Effector memory CD8-positive, alpha-beta T cell (primary cell): Measurements from ENCODE around the gene AHDC1.

Experiments used
- ATAC-seq: fragments of 150-1000 bp; cut with Tn5 transposase; replicated peaks from 2 replicates; pipeline ENCODE4 v1.10.0; 2021; ENCODE audit warnings: mild to moderate bottlenecking, moderate library complexity
- DNase-seq, 3 experiments: peaks; one replicate each; pipeline ENCODE4 v3.0.0; 2021
- H3K27ac Mint-ChIP-seq, 2 donors: one replicate each; pipeline ENCODE4 v1.8.0; 2022; ENCODE audit warnings: mild to moderate bottlenecking in 2 of 2, mixed read lengths in 2 of 2, moderate library complexity in 2 of 2
- H3K27me3 Mint-ChIP-seq, 2 donors: one replicate each; pipeline ENCODE4 v1.8.0; 2022; ENCODE audit warnings: mixed read lengths in 2 of 2
- H3K36me3 Mint-ChIP-seq: one replicate; pipeline ENCODE4 v1.8.0; 2022; ENCODE audit warnings: mild to moderate bottlenecking, moderate library complexity, mixed read lengths; ENCODE audit not compliant: insufficient read depth
- H3K4me1 Mint-ChIP-seq, 2 donors: one replicate each; pipeline ENCODE4 v1.8.0; 2022; ENCODE audit warnings: low read depth in 2 of 2, mixed read lengths in 2 of 2
- H3K4me3 Mint-ChIP-seq, 2 donors: one replicate each; pipeline ENCODE4 v1.8.0; 2022; ENCODE audit warnings: mild to moderate bottlenecking in 2 of 2, mixed read lengths in 2 of 2, moderate library complexity in 2 of 2
- H3K9me3 Mint-ChIP-seq, 2 donors: one replicate each; pipeline ENCODE4 v1.8.0; 2022; ENCODE audit warnings: mixed read lengths in 2 of 2

Gene AHDC1

GRCh38 chr1:27551953-27552312 lies 52.0 kb downstream of the AHDC1 start:
- Mint-ChIP-seq H3K36me3 (no peaks in the 10 kb centered on the region), H3K4me1 (peaks cover 9% of the 10 kb centered on the region in 2 donors), H3K4me3 (no peak overlapping the region), H3K9me3 (no peaks in the 10 kb centered on the region), H3K27me3 (no peaks in the 10 kb centered on the region), H3K27ac (no peak overlapping the region)
- no peak for ATAC-seq
- no peak for DNase-seq

DNA sequence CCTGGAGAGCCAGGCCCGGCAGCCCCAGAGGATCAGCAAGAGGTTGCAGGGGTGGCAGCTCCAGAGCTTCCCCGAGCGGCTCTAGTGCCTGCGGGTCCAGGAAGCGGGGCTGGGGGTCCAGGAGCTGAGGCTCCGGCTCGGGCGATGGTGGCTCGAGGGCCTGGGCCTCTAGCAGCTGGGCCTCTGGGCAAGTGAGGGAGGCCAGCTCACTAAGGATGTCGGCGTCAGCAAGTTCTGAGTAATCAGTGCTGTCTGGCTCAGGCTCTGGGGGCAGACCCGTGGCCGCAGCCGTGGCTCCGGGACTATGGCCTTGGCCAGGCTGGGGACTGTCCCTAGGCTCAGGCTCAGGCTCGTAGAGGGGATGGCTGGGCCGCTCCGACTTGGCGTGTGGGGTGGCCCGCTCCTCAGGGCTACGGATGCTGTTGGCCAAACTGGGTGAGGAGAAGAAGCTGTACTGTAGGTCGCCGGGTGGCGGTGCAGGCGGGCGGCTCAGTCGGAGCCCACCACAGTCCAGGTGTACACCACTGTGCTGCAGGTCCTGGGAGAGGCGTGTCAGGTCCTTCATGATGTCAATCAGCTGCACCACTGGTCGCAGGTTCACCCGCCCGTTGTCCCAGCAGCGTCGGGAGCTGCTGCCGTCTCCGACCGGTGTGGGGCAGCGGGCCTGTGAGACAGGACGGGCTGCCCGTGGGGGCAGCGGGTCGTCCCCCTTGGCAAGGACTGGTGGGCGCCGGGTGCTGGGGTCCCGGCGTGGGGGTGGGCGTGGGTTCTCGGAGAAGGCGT lies 52.6 kb downstream of the AHDC1 start:
- H3K36me3 Mint-ChIP-seq, result no peaks in the 10 kb centered on the region
- no peak overlapping the region for H3K27ac Mint-ChIP-seq
- no peak overlapping the region for H3K4me3 Mint-ChIP-seq
- H3K4me1 Mint-ChIP-seq, result peaks cover 4 to 5% of the 10 kb centered on the region in 2 donors
- H3K27me3 Mint-ChIP-seq, result no peaks in the 10 kb centered on the region
- no peak for ATAC-seq
- no peak for DNase-seq
- no peaks in the 10 kb centered on the region for H3K9me3 Mint-ChIP-seq

GRCh38 chr1:27550510-27551169 lies 53.3 kb downstream of the AHDC1 start:
- Mint-ChIP-seq H3K36me3 (no peaks in the 10 kb centered on the region), H3K27ac (no peak overlapping the region)
- DNase-seq, result no peak

DNA sequence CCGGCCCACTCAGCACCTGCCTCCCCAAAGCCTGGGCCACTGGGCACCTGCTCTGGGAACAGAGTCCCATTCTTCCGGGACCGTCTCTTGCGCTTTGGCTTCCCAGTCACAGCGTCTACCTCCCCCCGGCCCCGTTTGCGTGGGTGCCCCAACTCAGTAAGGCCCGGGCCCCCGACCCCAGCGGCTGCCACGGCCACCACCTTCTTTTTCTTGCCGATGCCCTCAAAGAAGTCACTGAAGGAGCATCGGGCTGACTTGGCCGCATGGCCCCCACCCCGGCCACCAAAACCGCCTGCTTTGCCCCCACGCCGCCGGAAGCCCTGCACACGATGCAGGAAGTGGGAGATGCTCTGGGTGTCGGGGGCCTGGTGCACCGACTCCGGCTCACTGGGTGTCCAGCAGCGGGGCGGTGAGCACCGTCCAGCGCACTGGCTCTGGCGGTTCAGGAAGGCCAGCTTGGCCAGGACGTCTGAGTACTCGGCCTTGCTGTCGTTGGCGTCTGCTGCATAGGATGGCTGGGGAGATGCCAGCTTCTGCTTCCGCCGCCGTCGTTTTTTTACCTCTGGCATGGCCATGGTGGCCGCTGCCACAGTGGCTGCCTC lies 54.0 kb downstream of the AHDC1 start:
- ATAC-seq, result no peak
- H3K36me3 Mint-ChIP-seq, result no peaks in the 10 kb centered on the region

More at GRCh38 chr1:27550510-27551169, 53.3 kb downstream of the AHDC1 start:
- no peaks in the 10 kb centered on the region for H3K9me3 Mint-ChIP-seq
- no peaks in the 10 kb centered on the region for H3K27me3 Mint-ChIP-seq
- no peak overlapping the region for H3K4me3 Mint-ChIP-seq
- H3K4me1 Mint-ChIP-seq, result peaks cover 0 to 2% of the 10 kb centered on the region in 2 donors
- no peak for ATAC-seq

DNA sequence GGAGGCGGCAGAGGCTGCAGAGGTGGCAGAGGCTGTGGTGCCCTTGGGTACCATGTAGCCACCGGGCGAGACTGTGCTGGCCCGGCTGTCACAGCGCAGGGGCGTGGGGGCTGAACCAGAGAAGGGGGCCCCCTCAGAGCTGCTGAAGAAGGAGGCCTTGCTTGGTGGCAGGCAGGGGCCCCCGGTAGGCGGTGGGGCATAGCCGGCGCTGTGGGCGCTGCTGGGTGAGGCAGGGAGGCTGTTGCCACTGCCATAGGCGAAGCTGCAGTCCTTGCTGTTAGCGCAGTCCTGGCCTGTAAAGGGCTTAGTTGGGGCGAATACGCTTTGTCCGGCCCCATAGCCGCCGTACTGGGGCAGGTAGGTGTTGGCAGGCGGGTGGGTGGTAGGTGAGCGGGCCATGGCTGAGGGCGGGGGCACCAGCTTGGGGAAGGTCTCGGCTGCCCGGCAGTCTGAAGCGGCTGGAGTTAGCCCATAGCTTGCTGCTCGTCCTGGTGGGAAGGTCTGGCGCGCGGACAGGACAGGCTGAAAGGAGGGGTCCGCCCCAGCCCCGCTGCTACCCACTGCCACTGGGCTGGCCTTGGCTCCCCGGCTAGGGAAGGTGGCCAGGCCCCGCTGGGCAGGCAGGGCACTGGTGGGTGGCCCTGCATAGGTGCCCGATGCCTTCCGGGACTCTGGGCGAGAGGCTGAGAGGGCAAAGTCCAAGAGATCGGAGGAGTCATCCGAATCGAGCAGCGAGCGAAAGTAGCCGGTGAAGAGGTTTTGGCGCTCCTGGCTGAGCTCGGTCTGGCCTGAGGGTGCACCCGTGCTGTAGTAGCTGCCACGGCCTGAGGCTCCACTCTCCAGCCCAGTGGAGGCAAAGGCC lies 54.9 kb downstream of the AHDC1 start:
- Mint-ChIP-seq H3K4me3 (no peak overlapping the region), H3K36me3 (no peaks in the 10 kb centered on the region), H3K27me3 (no peaks in the 10 kb centered on the region), H3K9me3 (no peaks in the 10 kb centered on the region), H3K27ac (no peak overlapping the region), H3K4me1 (peaks cover 0 to 5% of the 10 kb centered on the region in 2 donors)
- ATAC-seq (no peak), DNase-seq (no peak)

More for the DNA sequence above, 54.0 kb downstream of the AHDC1 start:
- DNase-seq, result no peak
- Mint-ChIP-seq H3K27me3 (no peaks in the 10 kb centered on the region), H3K4me3 (no peak overlapping the region), H3K4me1 (peaks cover 0 to 2% of the 10 kb centered on the region in 2 donors), H3K9me3 (no peaks in the 10 kb centered on the region), H3K27ac (no peak overlapping the region)

DNA sequence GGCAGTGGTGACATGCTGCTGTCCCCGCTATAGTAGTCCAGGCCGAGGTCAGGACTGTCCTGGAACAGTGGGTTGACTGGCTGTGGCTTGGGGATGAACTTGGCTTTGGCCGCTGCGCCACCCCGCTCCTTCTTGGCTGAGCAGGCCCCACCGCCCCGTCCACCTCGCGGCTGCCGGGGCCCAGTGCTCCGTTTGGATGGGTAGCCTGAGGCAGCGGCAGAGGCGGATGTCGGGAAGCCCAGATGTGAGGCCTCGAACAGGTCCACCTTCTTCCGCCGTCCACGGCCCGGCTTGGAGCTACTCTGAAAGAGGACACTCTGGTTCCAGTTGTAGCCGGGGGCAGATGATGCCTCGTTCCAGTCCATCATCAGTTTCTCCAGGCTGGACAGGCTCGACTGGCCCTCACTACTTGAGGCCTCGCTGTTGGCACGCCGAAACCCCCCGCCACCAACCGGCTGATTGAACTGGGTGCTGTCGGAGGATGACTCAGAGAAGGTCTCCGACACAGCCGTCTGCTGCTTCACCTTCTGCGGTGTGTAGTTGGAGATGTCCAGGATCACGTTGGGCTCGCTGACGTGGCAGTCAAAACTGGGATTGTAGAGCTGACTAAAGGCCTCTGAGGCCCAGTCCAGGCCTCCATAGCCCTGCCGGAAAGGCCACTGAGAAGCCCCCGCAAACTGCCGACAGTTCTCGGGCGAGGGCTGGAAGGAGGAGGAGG lies 55.6 kb downstream of the AHDC1 start:
- Mint-ChIP-seq H3K27ac (no peak overlapping the region), H3K27me3 (no peaks in the 10 kb centered on the region), H3K36me3 (no peaks in the 10 kb centered on the region), H3K4me3 (no peak overlapping the region), H3K4me1 (peaks cover 0 to 5% of the 10 kb centered on the region in 2 donors), H3K9me3 (no peaks in the 10 kb centered on the region)
- ATAC-seq, result no peak
- DNase-seq, result no peak

DNA sequence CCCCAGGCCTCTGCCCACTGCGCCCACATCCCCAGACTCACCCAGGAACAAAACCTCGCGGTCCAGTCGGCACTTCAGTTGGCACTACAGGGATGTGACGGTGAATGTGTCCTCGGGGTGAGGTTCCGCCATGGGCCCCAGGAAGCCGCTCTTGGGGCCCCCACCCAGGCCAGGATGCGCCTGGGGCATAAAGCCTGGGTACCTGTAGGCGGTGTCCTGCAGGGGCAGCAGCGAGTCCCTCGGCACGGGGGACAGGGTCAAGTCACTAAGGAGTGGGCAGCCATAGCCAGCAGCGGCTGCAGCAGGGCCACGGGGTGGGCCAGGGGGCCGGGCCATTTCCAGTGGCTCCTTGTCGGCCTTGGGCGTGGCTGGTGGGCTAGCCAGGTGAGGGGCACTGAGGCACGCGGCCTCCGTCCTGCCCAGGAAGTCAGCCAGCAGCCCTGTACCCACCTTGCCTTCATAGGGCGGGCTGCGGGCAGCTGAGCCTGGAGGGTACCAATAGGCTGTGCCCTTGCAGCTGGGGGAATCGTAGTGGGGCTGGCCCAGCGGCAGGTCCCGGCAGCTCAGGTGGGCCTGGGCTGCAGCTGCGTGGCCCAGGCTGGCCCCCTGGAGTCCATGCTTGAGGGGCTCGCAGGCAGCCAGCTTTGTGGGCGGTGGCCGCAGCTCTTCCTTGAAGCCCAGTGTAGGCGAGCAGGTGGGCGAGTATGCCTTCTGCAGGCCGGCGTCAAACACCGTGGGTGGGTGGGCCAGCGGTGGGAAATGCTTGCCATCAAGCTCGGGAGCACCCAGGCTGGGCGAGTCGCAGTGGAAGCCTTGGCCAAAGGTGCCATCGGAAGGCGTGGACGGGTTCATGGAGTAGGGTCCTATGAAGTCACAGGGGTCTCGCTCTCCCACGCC lies 56.5 kb downstream of the AHDC1 start:
- DNase-seq (no peak), ATAC-seq (no peak)
- Mint-ChIP-seq H3K9me3 (no peaks in the 10 kb centered on the region), H3K36me3 (no peaks in the 10 kb centered on the region), H3K27me3 (no peaks in the 10 kb centered on the region), H3K27ac (peak overlapping the region in 1 of 2 donors; percentile 60), H3K4me1 (peaks cover 0 to 7% of the 10 kb centered on the region in 2 donors), H3K4me3 (no peak overlapping the region)

- no peak overlapping the region for H3K4me3 Mint-ChIP-seq
- H3K27me3 Mint-ChIP-seq, result no peaks in the 10 kb centered on the region
- H3K4me1 Mint-ChIP-seq, result peaks cover 0 to 8% of the 10 kb centered on the region in 2 donors
- H3K27ac Mint-ChIP-seq, result no peak overlapping the region
- DNase-seq, result no peak
- no peaks in the 10 kb centered on the region for H3K9me3 Mint-ChIP-seq
- H3K36me3 Mint-ChIP-seq, result peaks cover 2% of the 10 kb centered on the region
- ATAC-seq, result no peak
Measured at GRCh38 chr1:27545876-27546275, 58.1 kb downstream of the AHDC1 start.

DNA sequence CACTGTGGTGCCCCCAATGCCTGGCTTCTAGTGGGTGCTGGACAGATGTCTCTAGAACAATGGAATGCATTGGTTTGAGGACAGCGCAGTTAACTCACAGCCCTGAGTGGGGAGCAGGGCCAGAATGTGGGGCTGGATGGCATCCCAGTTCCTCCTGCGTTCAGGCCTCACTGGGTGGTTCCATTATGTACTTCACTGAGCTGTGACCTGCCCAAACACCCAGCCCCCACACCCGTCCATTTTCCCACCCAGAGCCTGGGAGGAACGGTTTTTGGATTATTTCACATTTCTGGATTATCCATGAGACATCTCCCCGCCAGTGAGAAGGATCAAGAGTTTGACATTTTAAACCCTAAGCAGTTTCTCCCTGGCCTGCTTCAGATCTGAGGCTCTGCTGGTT lies 58.7 kb downstream of the AHDC1 start:
- Mint-ChIP-seq H3K4me3 (no peak overlapping the region), H3K4me1 (peaks cover 0 to 8% of the 10 kb centered on the region in 2 donors), H3K27ac (peak overlapping the region in 1 of 2 donors; percentile 8), H3K27me3 (no peaks in the 10 kb centered on the region), H3K36me3 (peaks cover 2% of the 10 kb centered on the region), H3K9me3 (no peaks in the 10 kb centered on the region)
- ATAC-seq, result no peak
- no peak for DNase-seq

DNA sequence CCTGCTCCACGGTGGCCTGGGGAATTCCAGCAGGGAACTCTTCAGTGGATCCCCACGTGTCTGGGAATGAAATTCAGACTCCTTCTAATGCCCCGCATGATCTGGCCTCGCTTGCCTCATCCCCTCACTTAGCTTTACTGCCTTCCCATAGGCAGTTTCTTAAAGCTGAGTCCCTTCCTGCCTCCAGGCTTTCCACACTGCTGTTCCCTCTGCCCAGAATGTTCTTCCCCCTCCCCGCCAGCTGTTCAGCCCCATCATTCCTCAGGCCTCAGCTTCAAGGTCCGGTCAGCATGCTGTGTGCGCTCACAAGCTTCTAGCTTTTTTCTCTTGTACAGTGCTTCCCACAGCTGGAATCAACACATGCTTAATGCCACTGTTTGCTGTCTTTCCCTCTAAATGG lies 59.1 kb downstream of the AHDC1 start:
- no peak for DNase-seq
- Mint-ChIP-seq H3K4me3 (no peak overlapping the region), H3K36me3 (peaks cover 3% of the 10 kb centered on the region), H3K27ac (peak overlapping the region; percentile 8 to 32), H3K9me3 (no peaks in the 10 kb centered on the region), H3K4me1 (peaks cover 0 to 8% of the 10 kb centered on the region in 2 donors), H3K27me3 (no peaks in the 10 kb centered on the region)
- no peak for ATAC-seq

DNA sequence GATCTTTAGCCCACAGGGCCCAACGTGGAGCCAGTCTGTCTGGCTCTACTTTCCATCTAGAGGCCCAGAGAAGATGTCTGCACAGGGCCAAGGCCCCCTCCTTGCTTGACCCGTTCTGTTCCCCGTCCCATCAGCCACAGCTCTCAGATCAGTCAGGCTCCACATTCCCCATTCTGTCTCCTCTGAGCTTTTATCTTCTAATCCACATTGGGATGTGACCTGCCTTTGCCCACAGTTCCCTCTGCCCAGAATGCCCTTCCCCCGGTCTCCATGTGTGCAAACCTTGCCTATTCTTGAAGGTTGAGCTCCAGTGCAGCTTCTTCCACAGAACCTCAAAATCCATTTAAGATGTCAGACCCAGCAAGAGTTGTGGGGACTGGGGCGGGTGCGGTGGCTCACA lies 60.7 kb downstream of the AHDC1 start:
- H3K9me3 Mint-ChIP-seq, result no peaks in the 10 kb centered on the region
- no peak overlapping the region for H3K4me3 Mint-ChIP-seq
- H3K27ac Mint-ChIP-seq, result peak overlapping the region in 1 of 2 donors; percentile 35
- H3K27me3 Mint-ChIP-seq, result no peaks in the 10 kb centered on the region
- H3K36me3 Mint-ChIP-seq, result peaks cover 5% of the 10 kb centered on the region
- H3K4me1 Mint-ChIP-seq, result peaks cover 0 to 8% of the 10 kb centered on the region in 2 donors
- DNase-seq (no peak), ATAC-seq (no peak)
